Keratinocyte (primary cell): ENCODE results near the gene HIP1R.

Experiments
- CTCF ChIP-seq, 3 experiments: IDR thresholded peaks in 1 of 3; conservative IDR thresholded peaks in 1 of 3; optimal IDR thresholded peaks in 1 of 3; 2 replicates in 2 of 3; 3 replicates in 1 of 3; pipeline versions ENCODE3 to v1.5.1; 2011; ENCODE audit warnings: low read length in 3 of 3, mild to moderate bottlenecking in 3 of 3, moderate library complexity in 2 of 3, control low read depth in 1 of 3, inconsistent platforms in 1 of 3; ENCODE audit not compliant: insufficient read depth in 2 of 3; ENCODE audit errors: extremely low read depth in 1 of 3
- EZH2 ChIP-seq: IDR thresholded peaks from one replicate; pipeline ENCODE4 v1.6.1; 2012; ENCODE audit warnings: inconsistent platforms, mild to moderate bottlenecking, low read length, moderate library complexity

DNA sequence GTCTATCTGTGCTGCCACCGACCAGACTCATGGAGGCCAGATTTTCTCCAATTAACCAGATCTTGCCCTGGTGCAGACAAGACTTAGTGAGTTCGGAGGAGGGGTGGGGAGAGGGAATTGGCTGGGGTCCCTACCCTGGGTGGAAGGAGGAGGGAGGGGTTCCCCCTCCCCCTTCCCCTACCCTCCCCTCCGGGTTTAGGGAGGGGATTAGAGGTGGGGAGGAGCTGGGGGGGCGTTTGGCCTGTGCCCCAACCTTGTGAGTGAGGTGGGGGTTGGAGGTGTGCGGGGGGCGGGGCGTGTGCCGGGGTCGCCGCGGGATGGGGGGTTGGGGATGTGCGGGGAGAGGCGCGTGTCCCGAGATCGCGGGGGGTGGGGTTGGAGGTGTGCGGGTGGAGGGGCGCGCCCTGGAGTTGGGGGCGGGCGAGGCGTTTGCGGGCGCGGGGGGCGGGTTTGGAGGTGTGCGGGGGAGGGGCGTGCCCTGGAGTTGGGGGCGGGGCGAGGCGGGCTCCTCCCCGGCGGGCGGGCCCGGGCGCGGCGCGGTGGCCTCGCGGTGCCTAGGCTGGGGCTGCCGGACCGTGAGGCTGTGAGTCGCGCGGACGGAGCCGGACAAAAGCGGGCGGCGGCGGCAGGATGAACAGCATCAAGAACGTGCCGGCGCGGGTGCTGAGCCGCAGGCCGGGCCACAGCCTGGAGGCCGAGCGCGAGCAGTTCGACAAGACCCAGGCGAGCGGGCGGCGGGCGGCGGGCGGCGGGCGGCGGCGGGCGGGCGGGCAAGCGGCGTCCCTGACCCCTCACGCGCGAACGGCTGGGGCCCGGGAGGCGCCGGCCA is at the start of gene HIP1R:
- TF ChIP-seq CTCF (optimal IDR thresholded peaks at IDR 0.05 in 1 of 3, IDR thresholded peaks at IDR 0.05 in 1 of 3, conservative IDR thresholded peaks at IDR 0.05 in 1 of 3; ENCODE audit: extremely low read depth in 1 of 3, insufficient read depth in 2 of 3, low read length in 3 of 3), result no peak
- no peak for TF ChIP-seq EZH2
